GM23338 (cell line): Measurements from ENCODE around the gene AKAP1. TPM values are rescaled to one million over a fixed set of nuclear protein-coding genes. Genes with fewer than 3 reads are reported as not detected.

Experiments used
- ATAC-seq: fragments of 200-7000 bp; cut with Tn5 transposase; 3 replicates; pipeline ENCODE4 v1.9.1; 2020
- DNase-seq: peaks from one replicate; pipeline ENCODE4 v3.0.0-alpha.2; 2015; ENCODE audit warnings: low spot score
- H2AFZ ChIP-seq: fragments of 200-600 bp; sonication (generic); 2 replicates; pipeline ENCODE4 v1.8.0; 2016; ENCODE audit warnings: antibody characterized with exemption, mild to moderate bottlenecking, moderate library complexity
- H3F3A ChIP-seq: fragments of 200-600 bp; sonication (generic); replicated peaks from 2 replicates; pipeline ENCODE4 v1.8.0; 2017; ENCODE audit warnings: antibody characterized with exemption, mixed run types, low read depth
- H3K27ac ChIP-seq: fragments of 200-600 bp; sonication (generic); 2 replicates; pipeline ENCODE4 v1.6.1; 2016; ENCODE audit warnings: low read depth
- H3K27me3 ChIP-seq: fragments of 200-600 bp; sonication (generic); 2 replicates; pipeline ENCODE4 v1.8.0; 2016; ENCODE audit warnings: mild to moderate bottlenecking, mixed run types, moderate library complexity; ENCODE audit not compliant: insufficient read depth
- H3K36me3 ChIP-seq: fragments of 200-600 bp; sonication (generic); 2 replicates; pipeline ENCODE4 v1.8.0; 2016; ENCODE audit warnings: mild to moderate bottlenecking; ENCODE audit not compliant: insufficient read depth
- H3K4me1 ChIP-seq: fragments of 200-600 bp; sonication (generic); 2 replicates; pipeline ENCODE4 v1.8.0; 2016; ENCODE audit warnings: mild to moderate bottlenecking, moderate library complexity; ENCODE audit not compliant: insufficient read depth
- H3K4me2 ChIP-seq: fragments of 200-600 bp; sonication (generic); 2 replicates; pipeline ENCODE4 v1.7.1; 2017; ENCODE audit warnings: mixed run types
- H3K4me3 ChIP-seq: fragments of 200-600 bp; sonication (generic); 2 replicates; pipeline ENCODE4 v1.6.1; 2016; ENCODE audit warnings: mixed run types
- H3K79me2 ChIP-seq: fragments of 200-600 bp; sonication (generic); replicated peaks from 2 replicates; pipeline ENCODE4 v1.8.0; 2017; ENCODE audit warnings: mild to moderate bottlenecking; ENCODE audit not compliant: insufficient read depth
- H3K9me2 ChIP-seq: fragments of 200-600 bp; sonication (generic); 2 replicates; pipeline ENCODE4 v1.8.0; 2017; ENCODE audit not compliant: insufficient read depth
- H4K20me1 ChIP-seq: fragments of 200-600 bp; sonication (generic); replicated peaks from 2 replicates; pipeline ENCODE4 v1.8.0; 2017; ENCODE audit warnings: mild to moderate bottlenecking; ENCODE audit not compliant: insufficient read depth
- H3K27ac Mint-ChIP-seq: 2 replicates; pipeline ENCODE4 v1.8.0; 2020; ENCODE audit warnings: inconsistent platforms, mild to moderate bottlenecking, moderate library complexity, mixed read lengths
- H3K27me3 Mint-ChIP-seq: 3 replicates; pipeline ENCODE4 v1.8.0; 2022; ENCODE audit warnings: low read depth, mild to moderate bottlenecking, moderate library complexity, mixed read lengths, inconsistent platforms; ENCODE audit not compliant: insufficient read depth, poor library complexity
- H3K36me3 Mint-ChIP-seq: 3 replicates; pipeline ENCODE4 v1.8.0; 2021; ENCODE audit warnings: low read depth, mild to moderate bottlenecking, inconsistent platforms, moderate library complexity, mixed read lengths
- H3K4me1 Mint-ChIP-seq: 3 replicates; pipeline ENCODE4 v1.8.0; 2020; ENCODE audit warnings: mild to moderate bottlenecking, inconsistent platforms, mixed read lengths
- H3K4me3 Mint-ChIP-seq: 3 replicates; pipeline ENCODE4 v1.8.0; 2021; ENCODE audit warnings: moderate library complexity, mild to moderate bottlenecking, inconsistent platforms, mixed read lengths
- H3K9me3 Mint-ChIP-seq: 3 replicates; pipeline ENCODE4 v1.8.0; 2020; ENCODE audit warnings: moderate library complexity, mild to moderate bottlenecking, inconsistent platforms, mixed read lengths
- CREB1 ChIP-seq: fragments of 250-450 bp; sonication (Bioruptor Pico); IDR thresholded peaks from 2 replicates; pipeline ENCODE4 v1.5.0; 2020; ENCODE audit warnings: low read depth, mild to moderate bottlenecking, moderate library complexity
- CTCF ChIP-seq, 2 experiments: fragments of 200-600 bp in 1 of 2; sonication (generic) in 1 of 2; conservative IDR thresholded peaks; 2 replicates each; pipeline versions ENCODE4 v1.5.1 to v1.6.1; 2016 to 2017; ENCODE audit warnings: antibody characterized with exemption in 2 of 2, low read depth in 2 of 2, mild to moderate bottlenecking in 2 of 2, moderate library complexity in 1 of 2
- EZH2 ChIP-seq: fragments of 200-600 bp; sonication (generic); IDR thresholded peaks from one replicate; pipeline ENCODE4 v1.8.0; 2017; ENCODE audit warnings: antibody characterized with exemption, mild to moderate bottlenecking, low read depth; ENCODE audit not compliant: unreplicated experiment
- JUNB ChIP-seq: IDR thresholded peaks from one replicate; pipeline ENCODE4 v1.6.1; 2016; ENCODE audit warnings: antibody characterized with exemption; ENCODE audit not compliant: unreplicated experiment
- NANOG ChIP-seq: IDR thresholded peaks from 2 replicates; pipeline ENCODE4 v1.6.1; 2016; ENCODE audit warnings: antibody characterized with exemption, borderline replicate concordance
- POLR2AphosphoS5 ChIP-seq: IDR thresholded peaks from 2 replicates; pipeline ENCODE4 v1.6.1; 2016; ENCODE audit warnings: antibody characterized with exemption, low read depth
- STAT1 ChIP-seq: IDR thresholded peaks from one replicate; pipeline ENCODE4 v1.6.1; 2016; ENCODE audit warnings: antibody characterized with exemption; ENCODE audit not compliant: unreplicated experiment
- ZNF114 ChIP-seq: fragments of 250-450 bp; sonication (Bioruptor Pico); IDR thresholded peaks from 2 replicates; pipeline ENCODE4 v1.5.0; 2020; ENCODE audit warnings: mild to moderate bottlenecking, moderate library complexity
- polyA plus RNA-seq: library from polyadenylated mRNA; unstranded; fragments of >200 nt; fragmentation: Nextera tagmentation; extraction: Ambion mirVana; gene quantifications from 2 replicates; pipeline ENCODE4 v1.2.1, GENCODE V29; 2016
- total RNA-seq: library from RNA; depleted of rRNA; stranded (reverse); fragments of >200 nt; shearing (Covaris generic); gene quantifications from 2 replicates; pipeline ENCODE4 v1.2.3, GENCODE V29; 2014
- TF ChIP-seq, protein P1 (sequence below): IDR thresholded peaks from one replicate; pipeline ENCODE4 v1.6.1; 2018; ENCODE audit warnings: antibody characterized with exemption; ENCODE audit not compliant: unreplicated experiment
- TF ChIP-seq, protein P2 (sequence below): IDR thresholded peaks from 2 replicates; pipeline ENCODE4 v1.6.1; 2016; ENCODE audit warnings: antibody characterized with exemption

The AKAP1 gene
- total and polyA plus RNA-seq, 2 experiments from 2014 or later, result 19.6 to 45.9 TPM

DNA sequence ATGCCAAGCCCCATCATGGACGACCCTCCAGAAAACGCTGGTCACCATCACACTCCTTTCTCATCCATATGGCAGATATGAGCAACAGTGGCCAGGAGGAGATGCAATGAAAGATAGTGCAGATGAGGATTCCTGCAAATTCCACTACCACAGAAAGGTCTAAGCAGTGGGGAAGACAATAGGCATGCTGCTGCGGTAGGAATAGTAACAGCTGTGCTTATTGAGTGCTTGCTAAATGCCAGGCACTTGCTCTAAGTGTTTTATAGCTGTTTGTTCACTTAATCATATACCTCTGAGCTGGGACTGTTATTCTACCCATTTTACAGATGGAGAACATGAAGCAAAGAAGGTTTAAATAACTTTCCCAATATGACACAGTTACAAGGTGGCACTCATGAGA lies 46.6 kb upstream of the AKAP1 start (continued):
- TF ChIP-seq EZH2 (no peak), JUNB (no peak), ZNF114 (CRISPR knock-in tag) (no peak), POLR2AphosphoS5 (no peak), STAT1 (no peak), CREB1 (CRISPR knock-in tag) (no peak)
- TF ChIP-seq, protein P1, sequence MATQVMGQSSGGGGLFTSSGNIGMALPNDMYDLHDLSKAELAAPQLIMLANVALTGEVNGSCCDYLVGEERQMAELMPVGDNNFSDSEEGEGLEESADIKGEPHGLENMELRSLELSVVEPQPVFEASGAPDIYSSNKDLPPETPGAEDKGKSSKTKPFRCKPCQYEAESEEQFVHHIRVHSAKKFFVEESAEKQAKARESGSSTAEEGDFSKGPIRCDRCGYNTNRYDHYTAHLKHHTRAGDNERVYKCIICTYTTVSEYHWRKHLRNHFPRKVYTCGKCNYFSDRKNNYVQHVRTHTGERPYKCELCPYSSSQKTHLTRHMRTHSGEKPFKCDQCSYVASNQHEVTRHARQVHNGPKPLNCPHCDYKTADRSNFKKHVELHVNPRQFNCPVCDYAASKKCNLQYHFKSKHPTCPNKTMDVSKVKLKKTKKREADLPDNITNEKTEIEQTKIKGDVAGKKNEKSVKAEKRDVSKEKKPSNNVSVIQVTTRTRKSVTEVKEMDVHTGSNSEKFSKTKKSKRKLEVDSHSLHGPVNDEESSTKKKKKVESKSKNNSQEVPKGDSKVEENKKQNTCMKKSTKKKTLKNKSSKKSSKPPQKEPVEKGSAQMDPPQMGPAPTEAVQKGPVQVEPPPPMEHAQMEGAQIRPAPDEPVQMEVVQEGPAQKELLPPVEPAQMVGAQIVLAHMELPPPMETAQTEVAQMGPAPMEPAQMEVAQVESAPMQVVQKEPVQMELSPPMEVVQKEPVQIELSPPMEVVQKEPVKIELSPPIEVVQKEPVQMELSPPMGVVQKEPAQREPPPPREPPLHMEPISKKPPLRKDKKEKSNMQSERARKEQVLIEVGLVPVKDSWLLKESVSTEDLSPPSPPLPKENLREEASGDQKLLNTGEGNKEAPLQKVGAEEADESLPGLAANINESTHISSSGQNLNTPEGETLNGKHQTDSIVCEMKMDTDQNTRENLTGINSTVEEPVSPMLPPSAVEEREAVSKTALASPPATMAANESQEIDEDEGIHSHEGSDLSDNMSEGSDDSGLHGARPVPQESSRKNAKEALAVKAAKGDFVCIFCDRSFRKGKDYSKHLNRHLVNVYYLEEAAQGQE, result no peak

- Histone ChIP-seq H3F3A (no peaks in the 10 kb centered on the region), H3K79me2 (no peaks in the 10 kb centered on the region), H3K4me3 (no peak overlapping the region), H3K9me2 (0 out of 2 replicates have a peak, but pooled peaks cover 9% of the 10 kb centered on the region), H4K20me1 (no peaks in the 10 kb centered on the region), H3K4me1 (0 out of 2 replicates have a peak, but pooled peaks cover 5% of the 10 kb centered on the region), H2AFZ (no peak overlapping the region; the same call in 1 of the 2 replicates), H3K36me3 (no peaks in the 10 kb centered on the region), H3K4me2 (no peak overlapping the region), H3K27ac (no peak overlapping the region), H3K27me3 (no peaks in the 10 kb centered on the region)
- TF ChIP-seq NANOG (no peak), STAT1 (no peak), POLR2AphosphoS5 (no peak), CREB1 (CRISPR knock-in tag) (no peak), JUNB (no peak), EZH2 (no peak), CTCF (conservative IDR thresholded peaks at IDR 0.05; ENCODE audit: low read depth in 2 of 2) (no peak)
- TF ChIP-seq, protein P2, sequence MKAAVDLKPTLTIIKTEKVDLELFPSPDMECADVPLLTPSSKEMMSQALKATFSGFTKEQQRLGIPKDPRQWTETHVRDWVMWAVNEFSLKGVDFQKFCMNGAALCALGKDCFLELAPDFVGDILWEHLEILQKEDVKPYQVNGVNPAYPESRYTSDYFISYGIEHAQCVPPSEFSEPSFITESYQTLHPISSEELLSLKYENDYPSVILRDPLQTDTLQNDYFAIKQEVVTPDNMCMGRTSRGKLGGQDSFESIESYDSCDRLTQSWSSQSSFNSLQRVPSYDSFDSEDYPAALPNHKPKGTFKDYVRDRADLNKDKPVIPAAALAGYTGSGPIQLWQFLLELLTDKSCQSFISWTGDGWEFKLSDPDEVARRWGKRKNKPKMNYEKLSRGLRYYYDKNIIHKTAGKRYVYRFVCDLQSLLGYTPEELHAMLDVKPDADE, result no peak
- TF ChIP-seq, protein P1, result no peak
- DNase-seq (no peak), ATAC-seq (no peak)
- Mint-ChIP-seq H3K27me3 (peaks cover 14% of the 10 kb centered on the region), H3K9me3 (peaks cover 2% of the 10 kb centered on the region; the same call in 2 of the 3 replicates), H3K4me3 (no peak overlapping the region), H3K36me3 (no peaks in the 10 kb centered on the region), H3K4me1 (peaks cover 25% of the 10 kb centered on the region), H3K27ac (no peak overlapping the region)
Measured at GRCh38 chr17:57040571-57040970, 44.5 kb upstream of the AKAP1 start.
